NB4 (cell line): Measurements from ENCODE around the gene DAB2IP.

Experiments used
- DNase-seq: peaks from one replicate; pipeline ENCODE4 v3.0.0; 2010; ENCODE audit warnings: low read depth
- H3K4me3 ChIP-seq: one replicate; pipeline ENCODE4 v1.5.1; 2011; ENCODE audit warnings: mild to moderate bottlenecking, low read depth, low read length, moderate library complexity
- MYC ChIP-seq: IDR thresholded peaks from 2 replicates; pipeline ENCODE4 v1.6.1; 2011; ENCODE audit warnings: low read depth, low read length
- POLR2A ChIP-seq: IDR thresholded peaks from 2 replicates; pipeline ENCODE4 v1.6.1; 2011; ENCODE audit warnings: mild to moderate bottlenecking; ENCODE audit not compliant: insufficient read length; ENCODE audit errors: extremely low read depth
- TF ChIP-seq, protein P1 (sequence below): IDR thresholded peaks from 2 replicates; pipeline ENCODE4 v1.6.1; 2011; ENCODE audit warnings: low read depth, low read length
- TF ChIP-seq, protein P2 (sequence below): IDR thresholded peaks from one replicate; pipeline ENCODE4 v1.5.1; 2012; ENCODE audit warnings: low read depth, low read length

The DAB2IP gene

GRCh38 chr9:121809356-121810050 is 158.1 kb downstream of the DAB2IP start:
- TF ChIP-seq MYC (no peak), POLR2A (no peak)
- TF ChIP-seq, protein P1, sequence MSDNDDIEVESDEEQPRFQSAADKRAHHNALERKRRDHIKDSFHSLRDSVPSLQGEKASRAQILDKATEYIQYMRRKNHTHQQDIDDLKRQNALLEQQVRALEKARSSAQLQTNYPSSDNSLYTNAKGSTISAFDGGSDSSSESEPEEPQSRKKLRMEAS: no peak
- TF ChIP-seq, protein P2, sequence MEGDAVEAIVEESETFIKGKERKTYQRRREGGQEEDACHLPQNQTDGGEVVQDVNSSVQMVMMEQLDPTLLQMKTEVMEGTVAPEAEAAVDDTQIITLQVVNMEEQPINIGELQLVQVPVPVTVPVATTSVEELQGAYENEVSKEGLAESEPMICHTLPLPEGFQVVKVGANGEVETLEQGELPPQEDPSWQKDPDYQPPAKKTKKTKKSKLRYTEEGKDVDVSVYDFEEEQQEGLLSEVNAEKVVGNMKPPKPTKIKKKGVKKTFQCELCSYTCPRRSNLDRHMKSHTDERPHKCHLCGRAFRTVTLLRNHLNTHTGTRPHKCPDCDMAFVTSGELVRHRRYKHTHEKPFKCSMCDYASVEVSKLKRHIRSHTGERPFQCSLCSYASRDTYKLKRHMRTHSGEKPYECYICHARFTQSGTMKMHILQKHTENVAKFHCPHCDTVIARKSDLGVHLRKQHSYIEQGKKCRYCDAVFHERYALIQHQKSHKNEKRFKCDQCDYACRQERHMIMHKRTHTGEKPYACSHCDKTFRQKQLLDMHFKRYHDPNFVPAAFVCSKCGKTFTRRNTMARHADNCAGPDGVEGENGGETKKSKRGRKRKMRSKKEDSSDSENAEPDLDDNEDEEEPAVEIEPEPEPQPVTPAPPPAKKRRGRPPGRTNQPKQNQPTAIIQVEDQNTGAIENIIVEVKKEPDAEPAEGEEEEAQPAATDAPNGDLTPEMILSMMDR: no peak
- no peak overlapping the region for H3K4me3 ChIP-seq
- DNase-seq: no peak

DNA sequence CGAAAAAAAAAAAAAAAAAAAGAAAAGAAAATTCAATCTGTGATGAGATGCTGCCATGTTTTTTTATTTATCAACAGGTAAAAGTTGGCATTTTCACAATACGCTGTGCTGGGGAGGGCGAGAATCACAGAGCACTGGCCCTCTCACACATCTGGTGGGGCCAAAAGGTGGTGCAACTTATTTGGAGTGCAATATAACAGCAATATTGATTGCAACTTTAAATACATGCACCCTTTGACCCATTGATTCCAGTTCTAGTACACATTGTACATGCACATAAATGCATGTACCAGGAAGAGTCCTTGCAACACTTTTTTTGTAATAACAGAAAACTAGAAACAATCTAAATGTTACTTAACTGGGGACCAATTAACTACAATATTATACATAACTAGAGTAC is 159.1 kb downstream of the DAB2IP start:
- no peak overlapping the region for H3K4me3 ChIP-seq
- TF ChIP-seq POLR2A (no peak), MYC (no peak)
- TF ChIP-seq, protein P2: no peak
- TF ChIP-seq, protein P1: no peak
- DNase-seq: no peak

DNA sequence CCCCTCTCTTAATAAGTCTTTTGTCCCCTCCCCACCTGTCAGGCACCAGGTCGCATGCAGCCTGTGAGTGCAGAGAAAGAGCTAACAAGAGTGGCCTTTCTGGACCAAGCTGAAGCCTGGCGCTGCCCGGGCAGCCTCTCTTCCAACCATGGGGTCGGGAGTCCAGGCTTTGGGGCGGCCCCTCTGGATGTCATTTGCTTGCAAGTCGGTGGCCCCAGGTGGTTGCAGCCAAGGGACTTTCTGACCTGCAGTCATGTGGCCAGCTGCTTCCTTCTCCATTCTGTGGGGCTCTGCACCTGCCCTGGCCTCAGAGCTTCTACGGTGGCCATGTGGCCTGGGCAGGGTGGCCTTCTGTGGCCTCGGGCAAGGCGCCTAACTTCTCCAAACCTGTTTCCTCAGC is 159.7 kb downstream of the DAB2IP start:
- H3K4me3 ChIP-seq: no peak overlapping the region
- no peak for DNase-seq
- TF ChIP-seq POLR2A (no peak), MYC (no peak)
- TF ChIP-seq, protein P2: no peak
- TF ChIP-seq, protein P1: no peak

- TF ChIP-seq, protein P1: no peak
- TF ChIP-seq, protein P2: no peak
- TF ChIP-seq POLR2A (no peak), MYC (no peak)
- no peak overlapping the region for H3K4me3 ChIP-seq
- no peak for DNase-seq
Observed at GRCh38 chr9:121811751-121812150, 160.3 kb downstream of the DAB2IP start.

- TF ChIP-seq, protein P1: no peak
- TF ChIP-seq MYC (no peak), POLR2A (no peak)
- TF ChIP-seq, protein P2: no peak
- DNase-seq: no peak
- no peak overlapping the region for H3K4me3 ChIP-seq
Observed at GRCh38 chr9:121812159-121812735, 160.8 kb downstream of the DAB2IP start.
